Effector memory CD8-positive, alpha-beta T cell (primary cell): Measurements from ENCODE around the gene NPHP4.

Experiments used
- ATAC-seq: fragments of 150-1000 bp; cut with Tn5 transposase; replicated peaks from 2 replicates; pipeline ENCODE4 v1.10.0; 2021; ENCODE audit warnings: mild to moderate bottlenecking, moderate library complexity
- DNase-seq, 3 experiments: peaks; one replicate each; pipeline ENCODE4 v3.0.0; 2021
- H3K27ac Mint-ChIP-seq, 2 donors: one replicate each; pipeline ENCODE4 v1.8.0; 2022; ENCODE audit warnings: mild to moderate bottlenecking in 2 of 2, mixed read lengths in 2 of 2, moderate library complexity in 2 of 2
- H3K27me3 Mint-ChIP-seq, 2 donors: one replicate each; pipeline ENCODE4 v1.8.0; 2022; ENCODE audit warnings: mixed read lengths in 2 of 2
- H3K36me3 Mint-ChIP-seq: one replicate; pipeline ENCODE4 v1.8.0; 2022; ENCODE audit warnings: mild to moderate bottlenecking, moderate library complexity, mixed read lengths; ENCODE audit not compliant: insufficient read depth
- H3K4me1 Mint-ChIP-seq, 2 donors: one replicate each; pipeline ENCODE4 v1.8.0; 2022; ENCODE audit warnings: low read depth in 2 of 2, mixed read lengths in 2 of 2
- H3K4me3 Mint-ChIP-seq, 2 donors: one replicate each; pipeline ENCODE4 v1.8.0; 2022; ENCODE audit warnings: mild to moderate bottlenecking in 2 of 2, mixed read lengths in 2 of 2, moderate library complexity in 2 of 2
- H3K9me3 Mint-ChIP-seq, 2 donors: one replicate each; pipeline ENCODE4 v1.8.0; 2022; ENCODE audit warnings: mixed read lengths in 2 of 2

Gene NPHP4

GRCh38 chr1:5996641-5997270 is 4.5 kb upstream of the NPHP4 start:
- peaks cover 27% of the 10 kb centered on the region for H3K36me3 Mint-ChIP-seq
- no peaks in the 10 kb centered on the region for H3K27me3 Mint-ChIP-seq
- no peak for ATAC-seq
- peak overlapping the region in 1 of 2 donors; percentile 65 for H3K27ac Mint-ChIP-seq
- peak overlapping the region in 1 of 2 donors; percentile 13 for H3K4me3 Mint-ChIP-seq
- no peaks in the 10 kb centered on the region for H3K9me3 Mint-ChIP-seq
- H3K4me1 Mint-ChIP-seq = peaks cover 48 to 54% of the 10 kb centered on the region in 2 donors
- no peak for DNase-seq

GRCh38 chr1:5995871-5996630 is 3.8 kb upstream of the NPHP4 start:
- H3K27ac Mint-ChIP-seq = peak overlapping the region; percentile 65 to 92
- peak overlapping the region; percentile 13 to 40 for H3K4me3 Mint-ChIP-seq
- no peak for DNase-seq

GRCh38 chr1:5994713-5995621 is 2.7 kb upstream of the NPHP4 start:
- peak overlapping the region; percentile 92 to 95 for H3K27ac Mint-ChIP-seq
- DNase-seq (peak; percentile 49 to 60 (median 53)), ATAC-seq (peak; percentile 31)
- H3K9me3 Mint-ChIP-seq = no peaks in the 10 kb centered on the region
- H3K4me1 Mint-ChIP-seq = peaks cover 46 to 48% of the 10 kb centered on the region in 2 donors
- H3K27me3 Mint-ChIP-seq = no peaks in the 10 kb centered on the region
- peaks cover 25% of the 10 kb centered on the region for H3K36me3 Mint-ChIP-seq
- H3K4me3 Mint-ChIP-seq = peak overlapping the region; percentile 93 to 97

More at GRCh38 chr1:5995871-5996630, 3.8 kb upstream of the NPHP4 start:
- Mint-ChIP-seq H3K36me3 (peaks cover 30% of the 10 kb centered on the region), H3K27me3 (no peaks in the 10 kb centered on the region), H3K4me1 (peaks cover 47 to 54% of the 10 kb centered on the region in 2 donors), H3K9me3 (no peaks in the 10 kb centered on the region)
- ATAC-seq = no peak

GRCh38 chr1:5993556-5994491 is 1.6 kb upstream of the NPHP4 start:
- Mint-ChIP-seq H3K27ac (peak overlapping the region; percentile 92 to 95), H3K27me3 (no peaks in the 10 kb centered on the region), H3K4me1 (peaks cover 44% of the 10 kb centered on the region in 2 donors), H3K4me3 (peak overlapping the region; percentile 93 to 97), H3K9me3 (no peaks in the 10 kb centered on the region), H3K36me3 (peaks cover 24% of the 10 kb centered on the region)
- ATAC-seq (no peak), DNase-seq (no peak)

GRCh38 chr1:5992814-5993555 is 760 bp upstream of the NPHP4 start:
- DNase-seq (no peak), ATAC-seq (no peak)
- Mint-ChIP-seq H3K27me3 (no peaks in the 10 kb centered on the region), H3K27ac (peak overlapping the region; percentile 92 to 95), H3K4me1 (peaks cover 40 to 43% of the 10 kb centered on the region in 2 donors), H3K36me3 (peaks cover 21% of the 10 kb centered on the region), H3K9me3 (no peaks in the 10 kb centered on the region), H3K4me3 (peak overlapping the region; percentile 93 to 97)

- no peaks in the 10 kb centered on the region for H3K9me3 Mint-ChIP-seq
- peak overlapping the region; percentile 92 to 95 for H3K27ac Mint-ChIP-seq
- H3K27me3 Mint-ChIP-seq = no peaks in the 10 kb centered on the region
- H3K4me3 Mint-ChIP-seq = peak overlapping the region; percentile 93 to 97
- ATAC-seq (peak; percentile 35), DNase-seq (peak in 2 of 3 experiments; percentile 20 to 44)
- H3K36me3 Mint-ChIP-seq = peaks cover 21% of the 10 kb centered on the region
- H3K4me1 Mint-ChIP-seq = peaks cover 32 to 39% of the 10 kb centered on the region in 2 donors
These were observed 722 bp downstream of the NPHP4 start for GRCh38 chr1:5991381-5992025.

- ATAC-seq (no peak), DNase-seq (no peak)
- no peaks in the 10 kb centered on the region for H3K27me3 Mint-ChIP-seq
- peak overlapping the region; percentile 92 to 95 for H3K27ac Mint-ChIP-seq
- H3K36me3 Mint-ChIP-seq = peaks cover 21% of the 10 kb centered on the region
- H3K4me3 Mint-ChIP-seq = peak overlapping the region; percentile 93 to 97
- peaks cover 32 to 34% of the 10 kb centered on the region in 2 donors for H3K4me1 Mint-ChIP-seq
- no peaks in the 10 kb centered on the region for H3K9me3 Mint-ChIP-seq
These were observed 1.3 kb downstream of the NPHP4 start for GRCh38 chr1:5990913-5991312.

GRCh38 chr1:5989731-5990271 is 2.4 kb downstream of the NPHP4 start:
- Mint-ChIP-seq H3K27me3 (no peaks in the 10 kb centered on the region), H3K36me3 (peaks cover 21% of the 10 kb centered on the region), H3K9me3 (no peaks in the 10 kb centered on the region), H3K4me3 (peak overlapping the region in 1 of 2 donors; percentile 19), H3K27ac (peak overlapping the region in 1 of 2 donors; percentile 31), H3K4me1 (peaks cover 26 to 28% of the 10 kb centered on the region in 2 donors)
- ATAC-seq (no peak), DNase-seq (no peak)

GRCh38 chr1:5989286-5989605 is 3.0 kb downstream of the NPHP4 start:
- Mint-ChIP-seq H3K36me3 (peaks cover 21% of the 10 kb centered on the region), H3K4me1 (peaks cover 21 to 22% of the 10 kb centered on the region in 2 donors), H3K27me3 (no peaks in the 10 kb centered on the region), H3K27ac (no peak overlapping the region), H3K9me3 (no peaks in the 10 kb centered on the region), H3K4me3 (no peak overlapping the region)
- ATAC-seq (no peak), DNase-seq (no peak)

GRCh38 chr1:5988596-5989285 is 3.5 kb downstream of the NPHP4 start:
- Mint-ChIP-seq H3K9me3 (no peaks in the 10 kb centered on the region), H3K27me3 (no peaks in the 10 kb centered on the region), H3K27ac (no peak overlapping the region), H3K4me3 (no peak overlapping the region), H3K36me3 (peaks cover 21% of the 10 kb centered on the region), H3K4me1 (peaks cover 16 to 17% of the 10 kb centered on the region in 2 donors)
- no peak for ATAC-seq
- no peak for DNase-seq

GRCh38 chr1:5986018-5986417 is 6.2 kb downstream of the NPHP4 start:
- DNase-seq (no peak), ATAC-seq (no peak)
- H3K9me3 Mint-ChIP-seq = no peaks in the 10 kb centered on the region
- no peaks in the 10 kb centered on the region for H3K27me3 Mint-ChIP-seq
- H3K4me1 Mint-ChIP-seq = peaks cover 4 to 8% of the 10 kb centered on the region in 2 donors
- no peak overlapping the region for H3K4me3 Mint-ChIP-seq
- peaks cover 4% of the 10 kb centered on the region for H3K36me3 Mint-ChIP-seq
- H3K27ac Mint-ChIP-seq = no peak overlapping the region
